ENCODE measurements around the gene ATG12.

- no peak for TF ChIP-seq CTCF (IDR thresholded peaks at IDR 0.05)
- no peak for TF ChIP-seq POLR2A (IDR thresholded peaks at IDR 0.05)
- TF ChIP-seq POLR2AphosphoS5 (IDR thresholded peaks at IDR 0.05) = no peak
These were observed 44.7 kb downstream of the ATG12 start for GRCh38 chr5:115796656-115797055.
